ENCODE measurements around the gene CCR5AS.
"Not testable (repeated sequence)": the region's sequence is repeated elsewhere in the genome, so short reads cannot be mapped to it uniquely, and the experiment has no call there.

CCR5AS gene

DNA sequence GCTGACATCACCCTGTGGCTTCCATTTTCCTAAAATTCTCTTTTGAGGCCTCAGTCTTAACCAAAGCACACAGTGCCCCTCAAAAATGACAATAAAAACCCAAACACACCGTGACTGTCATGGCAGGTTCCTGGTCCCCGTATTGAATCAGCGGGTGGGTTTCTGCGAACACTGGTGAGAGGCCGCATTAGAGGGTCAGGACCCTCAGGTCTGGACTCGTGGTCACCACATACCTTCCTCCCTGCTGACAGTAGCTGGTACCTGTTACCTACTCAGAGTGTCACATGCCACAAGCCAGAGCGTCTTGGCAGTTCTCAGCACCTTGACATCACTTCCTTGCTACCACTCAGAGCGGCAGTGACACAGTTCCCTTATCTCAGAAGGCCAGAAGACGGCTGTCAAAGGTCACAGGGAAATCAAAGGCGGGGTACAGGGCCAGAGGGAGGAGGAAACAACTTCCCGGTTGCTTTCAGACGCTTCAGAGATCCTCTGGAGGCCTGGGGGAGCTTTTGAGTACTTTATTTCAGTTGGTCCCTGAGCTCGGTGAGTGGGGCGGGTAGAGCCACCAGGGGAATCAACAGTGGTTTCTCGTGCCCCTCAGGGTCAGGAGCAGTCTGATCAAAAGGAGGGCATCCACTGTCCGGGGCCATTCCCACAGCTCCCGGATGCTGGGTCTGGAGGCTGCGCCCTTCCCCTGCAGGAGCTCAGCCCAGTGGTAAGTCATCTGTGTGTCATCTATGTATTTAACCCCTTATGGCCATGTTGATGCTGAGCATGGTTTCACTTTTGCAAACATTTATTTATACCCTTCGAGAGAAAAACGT is at the start of gene CCR5AS, which contains the start of gene CCRL2:
Gene CCR5AS (minus strand): TSS at position 279 of the 824 bp plus-strand sequence.
Gene CCRL2 (plus strand): TSS at position 472 of the 824 bp plus-strand sequence. CDS start 821 bp downstream, outside the sequence.
- DNase-seq (ENCODE audit: low read depth in 2 of 3, low spot score in 1 of 3), result peak; percentile 5 to 25 (median 6)

DNA sequence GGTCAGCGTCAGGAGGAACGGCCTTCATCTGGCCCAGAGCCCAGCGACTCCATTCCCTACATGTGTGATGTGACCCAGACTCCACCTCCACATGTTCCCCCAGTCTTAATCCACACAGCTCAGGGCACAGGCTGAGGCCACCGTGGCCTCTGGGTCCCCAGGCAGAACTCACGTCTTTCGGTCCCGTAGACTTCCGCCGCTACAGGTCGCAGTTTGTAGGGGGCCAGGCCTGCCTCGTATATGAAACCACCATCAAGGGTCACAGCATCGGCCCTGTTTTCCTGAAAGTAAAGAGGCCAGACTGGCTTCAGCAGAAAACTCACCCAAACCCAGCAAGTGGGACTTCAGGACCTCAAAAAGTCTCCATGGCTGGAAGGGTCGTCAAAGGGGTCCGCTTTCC is 49.3 kb upstream of the CCR5AS start:
- DNase-seq (ENCODE audit: low read depth in 2 of 3, low spot score in 1 of 3), result no peak

DNA sequence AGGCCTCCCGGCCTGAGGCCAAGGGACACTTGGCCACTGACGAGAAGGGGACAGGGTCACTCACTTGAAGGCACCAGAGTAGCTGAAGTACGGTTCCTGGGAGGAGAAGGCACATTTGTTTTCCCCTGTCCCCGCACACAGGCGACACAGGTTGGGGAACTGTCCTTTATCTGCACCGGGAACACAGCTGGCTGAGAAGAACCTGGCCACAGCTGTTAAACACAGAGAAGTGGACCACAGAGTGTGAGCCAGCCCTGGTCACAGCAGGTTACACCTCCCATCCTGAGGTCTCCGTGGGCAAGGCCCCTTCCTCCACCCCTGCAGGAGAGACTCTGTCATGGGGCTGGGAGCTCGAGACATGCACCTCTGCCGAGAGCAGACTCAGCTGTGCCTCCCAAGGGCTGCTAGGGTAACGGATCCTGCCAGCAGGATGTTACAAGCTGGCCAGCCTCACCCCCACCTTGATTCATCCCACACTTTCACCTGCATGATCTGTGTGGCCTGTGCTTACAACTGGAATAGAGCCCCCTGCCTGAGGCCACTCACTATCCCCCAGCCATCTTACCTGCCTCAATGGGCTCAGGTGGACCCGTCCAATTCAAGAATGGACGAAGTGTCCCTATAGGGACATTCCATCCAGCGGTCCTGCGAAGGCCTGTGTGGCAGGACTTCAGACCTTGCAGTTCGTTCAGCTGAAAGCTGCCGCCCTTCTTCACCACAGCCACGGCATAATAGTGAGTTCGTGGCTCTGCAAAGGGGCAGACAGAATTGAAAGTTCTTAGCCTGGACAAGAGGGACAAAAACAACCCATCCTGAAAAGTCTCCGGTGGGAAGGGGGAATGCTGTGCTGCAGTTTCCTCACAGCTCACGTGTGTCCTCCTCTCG is 48.6 kb upstream of the CCR5AS start:
- no peak for DNase-seq (ENCODE audit: low read depth in 2 of 3, low spot score in 1 of 3)

- DNase-seq (ENCODE audit: low read depth in 2 of 3, low spot score in 1 of 3), result no peak
These were observed 47.7 kb upstream of the CCR5AS start for GRCh38 chr3:46454606-46455005.

DNA sequence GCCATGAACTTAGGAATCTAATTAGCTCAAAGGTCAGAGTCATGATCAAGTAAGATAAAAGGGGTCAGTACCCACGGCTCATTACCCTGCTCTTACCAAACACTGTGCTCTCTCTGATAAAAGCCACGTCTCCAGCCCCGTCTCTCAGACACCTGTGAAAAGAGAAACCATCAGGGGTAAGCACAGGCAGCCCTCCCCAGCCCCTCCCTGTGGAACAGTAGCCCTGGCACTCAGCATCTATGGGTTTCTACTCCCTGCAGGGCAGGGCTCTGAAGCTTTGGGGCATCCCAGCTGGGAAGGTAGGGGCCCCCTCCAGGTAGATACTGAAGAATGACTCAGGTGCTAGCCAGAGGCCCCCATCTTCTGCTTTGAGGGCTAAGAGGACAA is 47.3 kb upstream of the CCR5AS start:
- no peak for DNase-seq (ENCODE audit: low read depth in 2 of 3, low spot score in 1 of 3)

DNA sequence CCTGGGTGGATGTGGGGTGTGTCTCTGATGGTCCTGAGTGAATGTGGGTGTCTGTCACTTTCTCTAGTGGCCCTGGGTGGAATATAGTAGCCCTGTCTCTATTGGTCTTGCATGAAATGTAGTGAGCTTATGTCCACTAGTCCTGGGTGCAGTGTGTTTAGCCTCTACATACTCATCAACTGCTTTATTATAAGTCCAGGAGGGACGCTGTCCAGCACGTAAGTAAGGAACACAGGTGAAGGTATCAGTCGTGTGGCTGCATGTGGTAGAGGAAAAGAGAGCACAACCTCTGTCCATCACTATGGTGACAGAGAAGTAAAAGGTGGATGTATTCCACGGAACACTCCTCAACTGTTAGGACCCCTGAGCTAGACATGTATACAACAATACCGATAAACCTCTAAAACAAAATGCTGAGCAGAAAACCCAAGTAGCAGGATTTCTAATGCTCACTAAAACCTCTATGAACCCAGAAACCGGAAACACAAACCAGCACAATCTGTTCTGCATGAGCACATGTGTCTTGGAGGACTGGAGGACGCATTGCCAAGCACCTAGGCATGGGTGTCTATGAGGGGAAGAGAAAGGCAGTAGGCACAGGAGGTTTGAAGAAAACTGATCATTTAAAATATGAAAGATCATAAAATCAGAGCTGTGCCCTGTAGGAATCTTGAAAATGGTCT is 46.8 kb upstream of the CCR5AS start:
- no peak for DNase-seq (ENCODE audit: low read depth in 2 of 3, low spot score in 1 of 3)

DNA sequence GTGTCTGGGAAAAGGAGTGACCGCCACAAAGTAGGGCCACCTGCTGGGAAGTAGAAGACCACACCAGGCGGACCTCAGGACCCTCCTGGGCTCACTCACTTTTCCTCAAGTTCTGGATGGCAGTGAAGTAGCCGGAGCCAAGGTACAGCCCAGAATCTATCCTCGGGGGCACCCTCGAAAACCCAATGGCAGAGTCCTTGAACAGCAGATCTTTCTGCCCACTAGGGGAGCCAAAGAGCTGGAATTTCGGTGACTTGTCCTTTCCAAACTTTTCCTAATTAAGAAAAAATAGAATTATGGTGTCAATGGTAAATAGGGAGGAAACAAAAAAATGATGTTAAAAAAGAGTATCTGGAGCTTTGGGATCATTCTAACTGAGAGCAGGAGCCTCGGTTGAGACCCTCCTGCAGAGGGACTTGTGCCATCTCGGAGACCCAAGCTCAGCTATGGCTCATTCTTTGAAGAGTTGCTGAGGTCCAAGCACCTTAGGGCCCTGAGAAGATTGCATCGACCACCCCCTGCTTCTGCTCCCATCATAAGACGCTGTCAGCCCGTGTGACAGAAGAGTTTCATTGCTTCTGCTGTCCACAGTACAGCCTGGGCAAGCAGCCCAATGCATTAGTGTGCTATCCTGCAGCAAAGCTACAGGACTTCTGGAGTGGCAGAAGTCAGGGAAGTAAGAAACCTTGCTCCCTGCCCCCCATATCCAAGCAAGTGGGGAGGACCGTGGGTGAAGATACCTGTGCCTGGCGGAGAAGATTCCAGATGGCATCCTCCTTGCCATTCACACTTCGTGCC is 43.1 kb upstream of the CCR5AS start:
- no peak for DNase-seq (ENCODE audit: low read depth in 2 of 3, low spot score in 1 of 3)

- DNase-seq (ENCODE audit: low read depth in 2 of 3, low spot score in 1 of 3), result no peak
These were observed 41.9 kb upstream of the CCR5AS start for GRCh38 chr3:46448721-46449120.

DNA sequence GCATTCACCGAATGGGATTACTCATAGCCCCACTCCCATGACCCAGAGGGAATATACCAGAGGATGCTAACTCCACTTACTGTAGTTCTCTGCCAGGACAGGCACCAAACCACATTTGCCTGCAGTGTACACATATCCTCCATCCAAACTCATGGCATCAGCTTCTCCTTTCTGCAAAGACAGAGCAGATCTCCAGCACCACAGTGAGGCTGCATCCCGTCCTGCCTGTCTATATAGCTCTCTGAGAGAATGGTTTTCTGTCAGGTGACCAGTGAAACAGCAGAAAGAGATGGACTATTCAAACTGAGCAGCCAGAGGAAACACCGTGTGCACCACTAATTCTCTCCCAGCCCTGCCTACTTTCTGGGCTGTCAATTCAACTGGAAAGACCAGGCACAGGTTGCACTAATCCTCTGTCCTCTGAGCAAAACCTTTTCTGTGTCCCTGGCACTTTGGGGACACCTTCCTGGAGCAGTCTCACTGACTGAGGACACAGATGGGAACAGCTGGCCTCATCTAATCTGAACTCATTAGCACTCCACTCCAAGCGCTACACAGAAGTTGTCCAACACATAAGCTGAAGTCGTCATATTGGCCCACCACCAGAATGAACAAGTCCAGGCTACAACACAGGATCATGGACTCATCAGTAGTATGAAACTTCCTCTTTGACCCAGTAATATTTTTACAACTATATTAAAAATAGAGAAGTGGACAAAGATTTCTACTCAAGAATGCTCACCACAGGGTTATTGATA is 40.5 kb upstream of the CCR5AS start:
- no peak for DNase-seq (ENCODE audit: low read depth in 2 of 3, low spot score in 1 of 3)

DNA sequence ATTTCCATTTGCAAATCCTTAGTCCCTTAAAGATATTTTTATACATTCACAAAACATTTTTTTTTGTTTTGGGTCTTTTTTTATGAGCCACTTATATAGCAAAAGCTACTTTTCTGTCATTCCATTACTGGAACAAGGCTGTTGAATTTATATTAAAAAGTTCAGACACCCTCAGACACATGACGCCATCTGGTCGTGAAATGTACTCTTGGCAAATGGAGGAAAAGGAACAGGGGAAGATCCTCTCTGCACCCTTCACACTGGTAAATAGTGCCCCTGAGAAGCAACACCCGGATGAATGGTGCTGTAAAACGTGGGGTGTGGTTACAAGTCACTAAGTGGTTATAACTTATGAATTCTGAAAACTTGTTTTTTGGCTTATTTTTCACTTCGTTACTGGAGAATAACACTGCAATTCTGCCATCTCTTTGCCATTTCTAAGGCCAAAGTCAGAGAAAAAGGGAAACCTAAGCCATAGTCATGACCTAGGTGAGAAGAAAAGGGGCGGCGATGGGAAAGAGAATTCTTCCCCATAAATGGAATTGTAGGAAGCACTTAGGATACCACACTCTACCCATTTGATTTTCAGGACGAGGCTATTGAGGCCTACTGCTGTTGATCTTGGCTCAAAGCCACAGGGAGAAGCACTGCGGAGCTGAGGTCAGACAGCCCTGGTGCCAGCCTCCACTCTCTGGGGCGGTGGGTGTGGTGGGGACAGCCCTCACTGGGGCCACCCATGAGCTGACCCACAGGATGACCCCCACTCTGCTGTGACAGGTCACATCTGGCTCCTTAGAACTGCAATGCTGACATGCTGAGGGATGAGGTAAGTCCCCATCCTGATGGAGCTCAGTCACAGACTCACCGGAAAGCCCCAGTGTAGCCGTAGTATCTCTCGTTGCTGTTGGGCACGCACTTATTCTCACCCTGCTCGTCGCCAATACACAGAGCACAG is 36.0 kb upstream of the CCR5AS start:
- DNase-seq (ENCODE audit: low read depth in 2 of 3, low spot score in 1 of 3), result peak in 2 of 3 donors; percentile 4 to 82

DNA sequence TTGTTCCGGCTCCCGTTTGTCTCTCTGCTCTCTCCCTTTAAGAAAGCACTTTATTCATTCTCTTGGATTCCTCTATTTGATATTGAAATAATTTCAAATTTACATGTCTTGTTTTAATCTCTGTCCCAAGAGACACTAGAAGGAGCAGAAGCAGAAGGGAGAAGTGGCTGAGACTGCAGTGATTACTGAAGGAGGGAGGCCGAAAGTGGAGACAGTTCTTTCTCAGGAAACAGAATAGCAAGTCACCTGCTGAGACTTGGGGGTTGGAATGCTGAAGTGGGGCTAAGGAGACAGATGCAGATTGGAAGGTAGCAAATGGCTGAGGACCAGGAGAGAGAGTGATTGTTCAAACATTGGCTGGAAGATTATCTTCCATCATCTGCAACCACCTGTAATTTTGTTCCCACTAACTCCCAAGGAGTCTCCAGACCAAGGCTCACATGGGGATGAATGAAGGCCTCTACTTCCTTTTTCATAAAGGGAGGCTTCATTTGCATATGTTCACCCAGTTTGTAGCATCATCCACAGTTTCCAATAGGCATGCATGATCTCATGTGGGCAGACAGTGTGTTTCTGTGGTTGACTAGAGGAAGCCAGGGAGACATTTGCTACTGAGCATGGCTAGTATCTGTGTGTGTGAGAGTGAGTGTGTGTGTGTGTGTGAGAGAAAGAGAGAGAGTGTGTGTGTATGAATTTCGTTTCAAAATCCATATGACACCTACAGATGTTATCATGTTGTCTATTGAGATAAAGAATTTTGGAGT is 33.8 kb upstream of the CCR5AS start:
- peak; percentile 9 to 18 (median 9) for DNase-seq (ENCODE audit: low read depth in 2 of 3, low spot score in 1 of 3)

DNA sequence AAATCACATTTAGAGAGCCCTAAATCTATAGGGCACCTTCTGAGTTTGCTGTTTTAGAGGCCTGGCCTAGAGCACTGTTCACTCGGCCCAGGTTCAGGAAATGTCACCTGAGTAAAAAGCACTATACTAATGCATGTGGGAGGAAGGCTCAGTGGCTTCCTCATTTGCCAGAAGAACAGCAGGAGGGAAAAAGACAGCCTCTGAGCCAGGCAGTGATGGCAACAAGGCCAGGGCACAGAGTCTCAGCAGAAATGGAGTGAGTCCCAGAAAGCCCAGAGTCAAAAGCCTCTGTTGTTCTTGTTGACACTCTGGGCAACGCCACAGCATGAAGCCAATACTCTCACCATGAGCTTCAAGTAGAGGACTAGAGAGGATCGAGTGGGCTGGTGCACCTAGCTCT is 32.0 kb upstream of the CCR5AS start:
- no peak for DNase-seq (ENCODE audit: low read depth in 2 of 3, low spot score in 1 of 3)

DNA sequence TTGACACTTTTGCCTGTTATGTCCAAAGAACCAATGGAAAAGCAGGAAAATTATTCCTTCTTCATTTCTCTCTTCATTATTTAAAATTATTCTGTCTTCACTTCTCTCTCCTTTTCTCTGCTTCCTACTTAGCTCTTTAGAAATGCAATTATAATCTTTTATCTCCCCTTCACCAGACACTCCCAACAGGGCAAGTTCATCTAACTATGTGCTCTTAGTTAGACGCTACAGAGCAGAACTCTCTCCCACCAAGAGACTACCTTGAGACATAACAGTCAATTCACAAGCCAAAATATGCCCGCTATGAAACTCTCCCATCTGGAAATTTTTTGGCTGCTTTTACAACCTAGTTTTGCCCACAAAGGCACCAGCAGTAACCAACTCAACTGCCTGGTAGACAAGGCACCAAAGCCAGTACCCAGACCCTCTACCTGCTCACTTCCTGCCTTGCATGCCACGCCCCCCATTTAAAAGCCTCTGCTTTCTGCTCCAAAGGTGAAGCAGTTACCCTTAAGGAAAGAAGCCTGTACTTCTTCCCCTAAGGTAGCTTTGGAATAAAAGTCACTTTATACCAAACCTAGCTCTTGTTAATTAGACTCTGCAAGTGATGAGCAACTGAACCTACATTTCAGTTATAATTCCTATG is 28.3 kb upstream of the CCR5AS start:
- DNase-seq (ENCODE audit: low read depth in 2 of 3, low spot score in 1 of 3), result no peak

- no peak for DNase-seq (ENCODE audit: low read depth in 2 of 3, low spot score in 1 of 3)
These were observed 27.0 kb upstream of the CCR5AS start for GRCh38 chr3:46433841-46434240.

DNA sequence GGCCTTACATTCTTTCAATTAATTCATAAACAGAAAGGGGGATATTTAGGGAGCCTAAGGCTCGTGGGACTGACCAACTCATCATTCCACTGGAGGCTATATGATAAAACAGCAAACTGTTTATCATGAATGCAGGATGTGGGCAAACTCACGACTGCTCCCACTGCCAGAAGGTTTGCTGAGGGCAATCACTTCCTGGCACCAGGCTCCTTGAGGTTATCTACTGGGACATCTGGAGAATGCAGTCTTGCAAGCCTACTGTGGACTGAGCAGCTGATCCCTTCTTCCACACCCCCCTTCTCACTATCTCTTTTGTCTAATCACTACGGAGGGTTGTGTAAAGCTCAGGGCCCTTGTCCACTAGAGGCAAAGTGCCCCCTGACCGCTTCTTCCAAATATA is 26.3 kb upstream of the CCR5AS start:
- DNase-seq (ENCODE audit: low read depth in 2 of 3, low spot score in 1 of 3), result not testable (repeated sequence)

- DNase-seq (ENCODE audit: low read depth in 2 of 3, low spot score in 1 of 3), result not testable (repeated sequence)
These were observed 25.0 kb upstream of the CCR5AS start for GRCh38 chr3:46431905-46432304.

- not testable (repeated sequence) for DNase-seq (ENCODE audit: low read depth in 2 of 3, low spot score in 1 of 3)
These were observed 24.0 kb upstream of the CCR5AS start for GRCh38 chr3:46430879-46431278.

Data from stimulated activated CD4-positive, alpha-beta T cell treated with anti-CD3 and anti-CD28 coated beads, Interleukin-12 subunit alpha, Interleukin-12 subunit beta, amount 100 ng/mL, for 48 hours (primary cell).